ENCODE data around the gene ANKRD7.
A peak's percentile ranks its signal among the peaks of the same experiment; 100 is the strongest.

Gene ANKRD7

GRCh38 chr7:118224521-118224920 is at the start of gene ANKRD7:
ANKRD7 (plus strand) TSS chr7:118224704; CDS start chr7:118224831, 127 bp downstream.
- in situ Hi-C loops (cut with MboI; ENCODE audit: low pct_unique_long_range_greater_than_20kb, low sequenced_read_pairs) = no loop called here

GRCh38 chr7:118175740-118176139 is 48.8 kb upstream of the ANKRD7 start:
- in situ Hi-C loops (cut with MboI; ENCODE audit: low pct_unique_long_range_greater_than_20kb, low sequenced_read_pairs) = no loop called here
- DNase-seq = no peak

More at GRCh38 chr7:118224521-118224920, at the start of gene ANKRD7:
- DNase-seq = no peak

- in situ Hi-C loops (cut with MboI; ENCODE audit: low pct_unique_long_range_greater_than_20kb, low sequenced_read_pairs) = no loop called here
- DNase-seq = no peak
These were observed 45.3 kb upstream of the ANKRD7 start for GRCh38 chr7:118179191-118179590.

- in situ Hi-C loops (cut with MboI; ENCODE audit: low pct_unique_long_range_greater_than_20kb, low sequenced_read_pairs) = no loop called here
These were observed 41.7 kb upstream of the ANKRD7 start for GRCh38 chr7:118182593-118183427.

GRCh38 chr7:118183428-118183785 is 41.1 kb upstream of the ANKRD7 start:
- no peak for DNase-seq
- in situ Hi-C loops (cut with MboI; ENCODE audit: low pct_unique_long_range_greater_than_20kb, low sequenced_read_pairs) = no loop called here

More at GRCh38 chr7:118182593-118183427, 41.7 kb upstream of the ANKRD7 start:
- DNase-seq = no peak

- in situ Hi-C loops (cut with MboI; ENCODE audit: low pct_unique_long_range_greater_than_20kb, low sequenced_read_pairs) = no loop called here
- DNase-seq = peak; percentile 98
These were observed 40.5 kb upstream of the ANKRD7 start, which contains the start of gene LSM8 for GRCh38 chr7:118183786-118184564. LSM8 (plus strand) TSS chr7:118184164; CDS start chr7:118184224, 60 bp downstream.

- DNase-seq = no peak
- in situ Hi-C loops (cut with MboI; ENCODE audit: low pct_unique_long_range_greater_than_20kb, low sequenced_read_pairs) = no loop called here
These were observed 40.0 kb upstream of the ANKRD7 start for GRCh38 chr7:118184565-118184940.

GRCh38 chr7:118185163-118185860 is 39.2 kb upstream of the ANKRD7 start:
- in situ Hi-C loops (cut with MboI; ENCODE audit: low pct_unique_long_range_greater_than_20kb, low sequenced_read_pairs) = no loop called here
- DNase-seq = no peak

GRCh38 chr7:118186501-118186900 is 38.0 kb upstream of the ANKRD7 start:
- no peak for DNase-seq
- in situ Hi-C loops (cut with MboI; ENCODE audit: low pct_unique_long_range_greater_than_20kb, low sequenced_read_pairs) = no loop called here

GRCh38 chr7:118194571-118194970 is 29.9 kb upstream of the ANKRD7 start:
- in situ Hi-C loops (cut with MboI; ENCODE audit: low pct_unique_long_range_greater_than_20kb, low sequenced_read_pairs) = no loop called here
- no peak for DNase-seq

GRCh38 chr7:118195837-118196474 is 28.5 kb upstream of the ANKRD7 start:
- in situ Hi-C loops (cut with MboI; ENCODE audit: low pct_unique_long_range_greater_than_20kb, low sequenced_read_pairs) = no loop called here

GRCh38 chr7:118202061-118202460 is 22.4 kb upstream of the ANKRD7 start:
- DNase-seq = no peak
- in situ Hi-C loops (cut with MboI; ENCODE audit: low pct_unique_long_range_greater_than_20kb, low sequenced_read_pairs) = no loop called here

More at GRCh38 chr7:118195837-118196474, 28.5 kb upstream of the ANKRD7 start:
- DNase-seq = peak; percentile 63

- DNase-seq = no peak
- in situ Hi-C loops (cut with MboI; ENCODE audit: low pct_unique_long_range_greater_than_20kb, low sequenced_read_pairs) = no loop called here
These were observed 10.3 kb upstream of the ANKRD7 start for GRCh38 chr7:118214051-118214832.

GRCh38 chr7:118214833-118215182 is 9.7 kb upstream of the ANKRD7 start:
- in situ Hi-C loops (cut with MboI; ENCODE audit: low pct_unique_long_range_greater_than_20kb, low sequenced_read_pairs) = no loop called here
- no peak for DNase-seq

GRCh38 chr7:118217210-118217619 is 7.3 kb upstream of the ANKRD7 start:
- in situ Hi-C loops (cut with MboI; ENCODE audit: low pct_unique_long_range_greater_than_20kb, low sequenced_read_pairs) = no loop called here
- no peak for DNase-seq

GRCh38 chr7:118218413-118219156 is 5.9 kb upstream of the ANKRD7 start:
- in situ Hi-C loops (cut with MboI; ENCODE audit: low pct_unique_long_range_greater_than_20kb, low sequenced_read_pairs) = no loop called here
- no peak for DNase-seq

- in situ Hi-C loops (cut with MboI; ENCODE audit: low pct_unique_long_range_greater_than_20kb, low sequenced_read_pairs) = no loop called here
These were observed 5.4 kb upstream of the ANKRD7 start for GRCh38 chr7:118219157-118219512.

GRCh38 chr7:118220583-118220982 is 3.9 kb upstream of the ANKRD7 start:
- in situ Hi-C loops (cut with MboI; ENCODE audit: low pct_unique_long_range_greater_than_20kb, low sequenced_read_pairs) = no loop called here

More at GRCh38 chr7:118219157-118219512, 5.4 kb upstream of the ANKRD7 start:
- no peak for DNase-seq

More at GRCh38 chr7:118220583-118220982, 3.9 kb upstream of the ANKRD7 start:
- no peak for DNase-seq

Data from KBM-7 (cell line).